Smooth muscle cell (in vitro differentiated cells): ENCODE results near the gene LDLRAD2. TPM values are rescaled to one million over a fixed set of nuclear protein-coding genes. Genes with fewer than 3 reads are reported as not detected.

Experiments
- DNase-seq: peaks from one replicate; lab custom pipeline; 2025; ENCODE audit not compliant: unreplicated experiment; lab: John Stamatoyannopoulos, UW
- H2AFZ ChIP-seq: fragments of 200-600 bp; sonication (generic); 2 replicates; pipeline ENCODE4 v1.6.0; 2016; ENCODE audit warnings: antibody characterized with exemption, low read depth, mild to moderate bottlenecking
- H3F3A ChIP-seq: fragments of 200-600 bp; sonication (generic); 2 replicates; pipeline ENCODE4 v1.6.0; 2017; ENCODE audit warnings: antibody characterized with exemption, low read depth
- H3K27ac ChIP-seq: fragments of 200-600 bp; sonication (generic); 2 replicates; pipeline ENCODE4 v1.5.1; 2016; ENCODE audit warnings: low read depth, mild to moderate bottlenecking
- H3K27me3 ChIP-seq: fragments of 200-600 bp; sonication (generic); 2 replicates; pipeline ENCODE4 v1.6.1; 2016; ENCODE audit warnings: low read depth, mild to moderate bottlenecking
- H3K36me3 ChIP-seq: fragments of 200-600 bp; sonication (generic); 2 replicates; pipeline ENCODE4 v1.5.1; 2016; ENCODE audit warnings: low read depth
- H3K4me1 ChIP-seq: fragments of 200-600 bp; sonication (generic); 2 replicates; pipeline ENCODE4 v1.5.1; 2016; ENCODE audit warnings: low read depth
- H3K4me2 ChIP-seq: fragments of 200-600 bp; sonication (generic); 2 replicates; pipeline ENCODE4 v1.6.0; 2016; ENCODE audit warnings: mild to moderate bottlenecking
- H3K4me3 ChIP-seq: fragments of 200-600 bp; sonication (generic); 2 replicates; pipeline ENCODE4 v1.5.1; 2016; ENCODE audit warnings: mild to moderate bottlenecking
- H3K79me2 ChIP-seq: fragments of 200-600 bp; sonication (generic); 2 replicates; pipeline ENCODE4 v1.6.0; 2016; ENCODE audit warnings: low read depth, mild to moderate bottlenecking
- H3K9ac ChIP-seq: fragments of 200-600 bp; sonication (generic); 2 replicates; pipeline ENCODE4 v1.6.0; 2016; ENCODE audit warnings: low read depth
- H3K9me3 ChIP-seq: fragments of 200-600 bp; sonication (generic); replicated peaks from 2 replicates; pipeline ENCODE4 v1.5.1; 2016; ENCODE audit warnings: low read depth
- H4K20me1 ChIP-seq: fragments of 200-600 bp; sonication (generic); 2 replicates; pipeline ENCODE4 v1.6.0; 2016; ENCODE audit warnings: low read depth
- CTCF ChIP-seq: fragments of 200-600 bp; sonication (generic); IDR thresholded peaks from 2 replicates; pipeline ENCODE4 v1.5.1; 2017; ENCODE audit warnings: borderline replicate concordance, mild to moderate bottlenecking, antibody characterized with exemption; ENCODE audit not compliant: insufficient read depth, poor library complexity, severe bottlenecking
- WGBS: methylation state at CpG from one replicate; pipeline ENCODE4 v1.1.7; 2016; ENCODE audit warnings: low lambda C conversion rate; 5-methylcytosine and 5-hydroxymethylcytosine counted together
- polyA plus RNA-seq: library from polyadenylated mRNA; unstranded; fragments of >200 nt; fragmentation: Nextera tagmentation; extraction: Ambion mirVana; gene quantifications from 2 replicates; pipeline ENCODE4 v1.2.1, GENCODE V29; 2016
- total RNA-seq: library from RNA; depleted of rRNA; stranded (reverse); fragments of >200 nt; gene quantifications from 2 replicates; pipeline ENCODE4 v1.2.3, GENCODE V29; 2014

LDLRAD2 gene
- total and polyA plus RNA-seq, 2 experiments from 2014 or later = 0.04 to 7.9 TPM

- Histone ChIP-seq H4K20me1 (peaks cover 5% of the 10 kb centered on the region), H3F3A (no peaks in the 10 kb centered on the region), H3K4me3 (no peak overlapping the region), H3K27me3 (no peaks in the 10 kb centered on the region), H3K9me3 (no peaks in the 10 kb centered on the region), H3K4me1 (no peaks in the 10 kb centered on the region), H3K79me2 (no peaks in the 10 kb centered on the region), H3K4me2 (no peak overlapping the region), H3K9ac (no peak overlapping the region), H2AFZ (no peak overlapping the region), H3K27ac (no peak overlapping the region), H3K36me3 (no peaks in the 10 kb centered on the region)
- TF ChIP-seq CTCF = no peak
- WGBS = 94% methylated on average over 7 of the region's 7 CpGs
- DNase-seq = no peak
These were observed 41.0 kb downstream of the LDLRAD2 start for GRCh38 chr1:21853131-21853427.

GRCh38 chr1:21854090-21854750 lies 42.2 kb downstream of the LDLRAD2 start:
- no peaks in the 10 kb centered on the region for H3K9me3 ChIP-seq
- H3K27ac ChIP-seq = no peak overlapping the region
- no peaks in the 10 kb centered on the region for H3K36me3 ChIP-seq
- H3K27me3 ChIP-seq = no peaks in the 10 kb centered on the region
- H4K20me1 ChIP-seq = peaks cover 5% of the 10 kb centered on the region
- no peaks in the 10 kb centered on the region for H3K79me2 ChIP-seq
- 97% methylated on average over 21 of the region's 21 CpGs for WGBS
- H3F3A ChIP-seq = no peaks in the 10 kb centered on the region
- no peak for TF ChIP-seq CTCF
- no peak overlapping the region for H3K4me3 ChIP-seq
- no peak overlapping the region for H2AFZ ChIP-seq
- no peak overlapping the region for H3K9ac ChIP-seq
- DNase-seq = no peak
- H3K4me2 ChIP-seq = no peak overlapping the region
- no peaks in the 10 kb centered on the region for H3K4me1 ChIP-seq

- Histone ChIP-seq H3F3A (no peaks in the 10 kb centered on the region), H3K9me3 (no peaks in the 10 kb centered on the region), H4K20me1 (peaks cover 5% of the 10 kb centered on the region), H3K4me3 (no peak overlapping the region), H3K9ac (no peak overlapping the region), H3K27ac (no peak overlapping the region), H3K4me1 (no peaks in the 10 kb centered on the region), H2AFZ (no peak overlapping the region), H3K79me2 (no peaks in the 10 kb centered on the region), H3K27me3 (no peaks in the 10 kb centered on the region), H3K4me2 (no peak overlapping the region), H3K36me3 (no peaks in the 10 kb centered on the region)
- no peak for TF ChIP-seq CTCF
- 99% methylated on average over 13 of the region's 13 CpGs for WGBS
- no peak for DNase-seq
These were observed 42.7 kb downstream of the LDLRAD2 start for GRCh38 chr1:21854751-21855131.
